HG03558 (cell line): ENCODE results near the gene PDSS1.
"Not testable (repeated sequence)": the region's sequence is repeated elsewhere in the genome, so short reads cannot be mapped to it uniquely, and the experiment has no call there.

Experiments used
- ATAC-seq: cut with Tn5 transposase; IDR thresholded peaks from one replicate; pipeline ENCODE4 v1.9.1; 2021; ENCODE audit warnings: moderate number of reproducible peaks; ENCODE audit not compliant: unreplicated experiment; ENCODE audit errors: extremely low read depth

Gene PDSS1

GRCh38 chr10:26697163-26697921, at the start of gene PDSS1:
TSS of gene PDSS1 (plus strand) at chr10:26697701. CDS start at chr10:26697712, 11 bp downstream.
- peak; percentile 58 for ATAC-seq

GRCh38 chr10:26648245-26648636, 49.3 kb upstream of the PDSS1 start:
- not testable (repeated sequence) for ATAC-seq

- ATAC-seq, result no peak
Measured at GRCh38 chr10:26650406-26650805, 47.1 kb upstream of the PDSS1 start.

- not testable (repeated sequence) for ATAC-seq
Measured at GRCh38 chr10:26651476-26651875, 46.0 kb upstream of the PDSS1 start.

- ATAC-seq, result no peak
Measured at GRCh38 chr10:26653004-26653403, 44.5 kb upstream of the PDSS1 start.

GRCh38 chr10:26655746-26656145, 41.8 kb upstream of the PDSS1 start:
- ATAC-seq, result no peak

GRCh38 chr10:26662864-26663263, 34.6 kb upstream of the PDSS1 start:
- ATAC-seq, result no peak

- no peak for ATAC-seq
Measured at GRCh38 chr10:26665080-26666048, 32.1 kb upstream of the PDSS1 start.

GRCh38 chr10:26675873-26676257, 21.6 kb upstream of the PDSS1 start:
- no peak for ATAC-seq

GRCh38 chr10:26679588-26679987, 17.9 kb upstream of the PDSS1 start:
- ATAC-seq, result no peak

GRCh38 chr10:26681076-26681475, 16.4 kb upstream of the PDSS1 start:
- no peak for ATAC-seq

- not testable (repeated sequence) for ATAC-seq
Measured at GRCh38 chr10:26681971-26682370, 15.5 kb upstream of the PDSS1 start.

- ATAC-seq, result no peak
Measured at GRCh38 chr10:26682931-26683330, 14.6 kb upstream of the PDSS1 start.

GRCh38 chr10:26684667-26685264, 12.7 kb upstream of the PDSS1 start:
- ATAC-seq, result peak; percentile 95

- no peak for ATAC-seq
Measured at GRCh38 chr10:26685441-26685840, 12.1 kb upstream of the PDSS1 start.

- no peak for ATAC-seq
Measured at GRCh38 chr10:26689399-26689798, 8.1 kb upstream of the PDSS1 start.

GRCh38 chr10:26690731-26691475, 6.6 kb upstream of the PDSS1 start:
- ATAC-seq, result no peak

- ATAC-seq, result not testable (repeated sequence)
Measured at GRCh38 chr10:26694536-26694935, 3.0 kb upstream of the PDSS1 start.

- ATAC-seq, result peak; percentile 9
Measured at GRCh38 chr10:26696786-26697162, 727 bp upstream of the PDSS1 start.
